ENCODE data around the gene PRDM2.

Gene PRDM2, protein sequence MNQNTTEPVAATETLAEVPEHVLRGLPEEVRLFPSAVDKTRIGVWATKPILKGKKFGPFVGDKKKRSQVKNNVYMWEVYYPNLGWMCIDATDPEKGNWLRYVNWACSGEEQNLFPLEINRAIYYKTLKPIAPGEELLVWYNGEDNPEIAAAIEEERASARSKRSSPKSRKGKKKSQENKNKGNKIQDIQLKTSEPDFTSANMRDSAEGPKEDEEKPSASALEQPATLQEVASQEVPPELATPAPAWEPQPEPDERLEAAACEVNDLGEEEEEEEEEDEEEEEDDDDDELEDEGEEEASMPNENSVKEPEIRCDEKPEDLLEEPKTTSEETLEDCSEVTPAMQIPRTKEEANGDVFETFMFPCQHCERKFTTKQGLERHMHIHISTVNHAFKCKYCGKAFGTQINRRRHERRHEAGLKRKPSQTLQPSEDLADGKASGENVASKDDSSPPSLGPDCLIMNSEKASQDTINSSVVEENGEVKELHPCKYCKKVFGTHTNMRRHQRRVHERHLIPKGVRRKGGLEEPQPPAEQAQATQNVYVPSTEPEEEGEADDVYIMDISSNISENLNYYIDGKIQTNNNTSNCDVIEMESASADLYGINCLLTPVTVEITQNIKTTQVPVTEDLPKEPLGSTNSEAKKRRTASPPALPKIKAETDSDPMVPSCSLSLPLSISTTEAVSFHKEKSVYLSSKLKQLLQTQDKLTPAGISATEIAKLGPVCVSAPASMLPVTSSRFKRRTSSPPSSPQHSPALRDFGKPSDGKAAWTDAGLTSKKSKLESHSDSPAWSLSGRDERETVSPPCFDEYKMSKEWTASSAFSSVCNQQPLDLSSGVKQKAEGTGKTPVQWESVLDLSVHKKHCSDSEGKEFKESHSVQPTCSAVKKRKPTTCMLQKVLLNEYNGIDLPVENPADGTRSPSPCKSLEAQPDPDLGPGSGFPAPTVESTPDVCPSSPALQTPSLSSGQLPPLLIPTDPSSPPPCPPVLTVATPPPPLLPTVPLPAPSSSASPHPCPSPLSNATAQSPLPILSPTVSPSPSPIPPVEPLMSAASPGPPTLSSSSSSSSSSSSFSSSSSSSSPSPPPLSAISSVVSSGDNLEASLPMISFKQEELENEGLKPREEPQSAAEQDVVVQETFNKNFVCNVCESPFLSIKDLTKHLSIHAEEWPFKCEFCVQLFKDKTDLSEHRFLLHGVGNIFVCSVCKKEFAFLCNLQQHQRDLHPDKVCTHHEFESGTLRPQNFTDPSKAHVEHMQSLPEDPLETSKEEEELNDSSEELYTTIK (N-terminal part only)

DNA sequence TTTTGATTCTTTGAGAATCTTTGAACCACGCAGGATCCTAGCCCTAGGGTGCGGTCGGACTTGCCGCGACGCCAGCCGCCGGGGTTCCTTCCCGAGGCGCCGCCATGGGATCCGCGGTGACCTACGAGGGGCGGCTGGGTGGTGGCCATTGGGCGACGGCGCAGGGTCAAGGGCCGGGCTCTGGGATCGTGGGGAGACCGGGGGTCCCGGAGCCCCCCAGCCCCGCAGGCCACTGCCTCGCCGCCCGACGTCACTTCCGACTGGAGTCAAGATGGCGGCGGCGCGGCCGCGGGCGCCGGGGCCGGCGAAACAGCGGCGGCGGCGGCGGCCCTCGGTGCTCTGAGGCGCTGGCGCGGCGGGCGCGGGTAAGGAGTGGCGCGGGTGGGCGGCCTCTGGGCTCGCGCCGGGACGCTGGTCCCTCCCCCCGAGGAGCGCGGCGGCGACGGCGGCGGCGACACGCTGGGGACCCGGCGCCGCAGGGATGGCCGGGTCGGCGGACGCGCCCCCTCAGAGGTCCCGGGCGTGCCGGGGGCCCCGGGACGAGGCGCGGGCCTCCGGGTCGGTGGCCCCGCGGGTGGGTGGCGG lies at the start of gene PRDM2:
Gene PRDM2, plus strand, starts transcription at position 253 of the 585 bp plus-strand sequence. CDS start 15,418 bp downstream, outside the sequence.
- Histone ChIP-seq H4K20me1 (ENCODE audit: low read depth, low read length) (no peaks in the 10 kb centered on the region), H3K4me2 (ENCODE audit: low read depth, low read length, poor library complexity, severe bottlenecking) (peak within 1 kb of the TSS; percentile 72), H3K4me3 (ENCODE audit: insufficient read depth, low read length, poor library complexity, severe bottlenecking) (peak within 1 kb of the TSS; percentile 60), H3K9me2 (replicated peaks; ENCODE audit: insufficient read depth, low read length) (no peaks in the 10 kb centered on the region), H3K36me3 (ENCODE audit: low read length) (no peaks in the 10 kb centered on the region; the same call in 1 of the 2 replicates), H3K27me3 (ENCODE audit: low read length) (no peaks in the 10 kb centered on the region), H3K9me3 (ENCODE audit: insufficient read depth, low read length) (no peaks in the 10 kb centered on the region; the same call in 1 of the 2 replicates), H3K9ac (ENCODE audit: low read length) (peak within 1 kb of the TSS; percentile 73), H3K79me2 (ENCODE audit: insufficient read depth, low read length) (peaks cover 34% of the 10 kb centered on the region), H3F3A (ENCODE audit: insufficient read depth) (peaks cover 41% of the 10 kb centered on the region), H2AFZ (ENCODE audit: low read depth, low read length, severe bottlenecking) (peak within 1 kb of the TSS; percentile 65), H3K27ac (ENCODE audit: low read depth, low read length) (peak within 1 kb of the TSS; percentile 94)
- TF ChIP-seq, protein P1, sequence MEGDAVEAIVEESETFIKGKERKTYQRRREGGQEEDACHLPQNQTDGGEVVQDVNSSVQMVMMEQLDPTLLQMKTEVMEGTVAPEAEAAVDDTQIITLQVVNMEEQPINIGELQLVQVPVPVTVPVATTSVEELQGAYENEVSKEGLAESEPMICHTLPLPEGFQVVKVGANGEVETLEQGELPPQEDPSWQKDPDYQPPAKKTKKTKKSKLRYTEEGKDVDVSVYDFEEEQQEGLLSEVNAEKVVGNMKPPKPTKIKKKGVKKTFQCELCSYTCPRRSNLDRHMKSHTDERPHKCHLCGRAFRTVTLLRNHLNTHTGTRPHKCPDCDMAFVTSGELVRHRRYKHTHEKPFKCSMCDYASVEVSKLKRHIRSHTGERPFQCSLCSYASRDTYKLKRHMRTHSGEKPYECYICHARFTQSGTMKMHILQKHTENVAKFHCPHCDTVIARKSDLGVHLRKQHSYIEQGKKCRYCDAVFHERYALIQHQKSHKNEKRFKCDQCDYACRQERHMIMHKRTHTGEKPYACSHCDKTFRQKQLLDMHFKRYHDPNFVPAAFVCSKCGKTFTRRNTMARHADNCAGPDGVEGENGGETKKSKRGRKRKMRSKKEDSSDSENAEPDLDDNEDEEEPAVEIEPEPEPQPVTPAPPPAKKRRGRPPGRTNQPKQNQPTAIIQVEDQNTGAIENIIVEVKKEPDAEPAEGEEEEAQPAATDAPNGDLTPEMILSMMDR (IDR thresholded peaks at IDR 0.05; ENCODE audit: insufficient read depth, low read length, poor library complexity, severe bottlenecking): no peak
- no peak for TF ChIP-seq EZH2phosphoT487 (conservative IDR thresholded peaks at IDR 0.05; ENCODE audit: low read length)

DNA sequence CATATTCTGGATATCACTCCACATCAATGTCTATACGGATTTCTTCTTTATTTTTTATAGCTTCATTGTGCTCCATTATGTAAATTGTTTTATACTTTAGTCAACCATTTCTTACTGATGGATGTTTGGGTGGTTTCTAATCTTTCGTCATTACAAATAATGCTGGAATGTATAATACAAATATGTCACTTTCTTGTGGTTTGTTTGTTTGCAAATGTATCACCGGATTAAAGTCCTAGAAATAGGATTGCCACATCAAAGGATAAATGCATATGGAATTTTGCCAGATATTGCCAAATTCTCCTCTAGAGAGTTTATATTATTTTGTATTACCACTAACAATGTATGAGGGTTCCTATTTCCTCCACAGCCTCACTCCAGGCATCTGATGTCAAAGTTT lies 48.7 kb upstream of the PRDM2 start:
- no peak overlapping the region for H3K27ac ChIP-seq (ENCODE audit: low read depth, low read length)
- TF ChIP-seq, protein P1 (IDR thresholded peaks at IDR 0.05; ENCODE audit: insufficient read depth, low read length, poor library complexity, severe bottlenecking): no peak
- TF ChIP-seq EZH2phosphoT487 (conservative IDR thresholded peaks at IDR 0.05; ENCODE audit: low read length): no peak
- H3K9ac ChIP-seq (ENCODE audit: low read length): no peak overlapping the region
- no peaks in the 10 kb centered on the region for H3K27me3 ChIP-seq (ENCODE audit: low read length)
- H3K36me3 ChIP-seq (ENCODE audit: low read length): no peaks in the 10 kb centered on the region
- no peak overlapping the region for H2AFZ ChIP-seq (ENCODE audit: low read depth, low read length, severe bottlenecking)
- no peaks in the 10 kb centered on the region for H3K9me3 ChIP-seq (ENCODE audit: insufficient read depth, low read length)
- H3K4me3 ChIP-seq (ENCODE audit: insufficient read depth, low read length, poor library complexity, severe bottlenecking): no peak overlapping the region
- no peaks in the 10 kb centered on the region for H3F3A ChIP-seq (ENCODE audit: insufficient read depth)
- no peaks in the 10 kb centered on the region for H4K20me1 ChIP-seq (ENCODE audit: low read depth, low read length)
- H3K79me2 ChIP-seq (ENCODE audit: insufficient read depth, low read length): no peaks in the 10 kb centered on the region
- no peaks in the 10 kb centered on the region for H3K9me2 ChIP-seq (replicated peaks; ENCODE audit: insufficient read depth, low read length)
- no peak overlapping the region for H3K4me2 ChIP-seq (ENCODE audit: low read depth, low read length, poor library complexity, severe bottlenecking)

DNA sequence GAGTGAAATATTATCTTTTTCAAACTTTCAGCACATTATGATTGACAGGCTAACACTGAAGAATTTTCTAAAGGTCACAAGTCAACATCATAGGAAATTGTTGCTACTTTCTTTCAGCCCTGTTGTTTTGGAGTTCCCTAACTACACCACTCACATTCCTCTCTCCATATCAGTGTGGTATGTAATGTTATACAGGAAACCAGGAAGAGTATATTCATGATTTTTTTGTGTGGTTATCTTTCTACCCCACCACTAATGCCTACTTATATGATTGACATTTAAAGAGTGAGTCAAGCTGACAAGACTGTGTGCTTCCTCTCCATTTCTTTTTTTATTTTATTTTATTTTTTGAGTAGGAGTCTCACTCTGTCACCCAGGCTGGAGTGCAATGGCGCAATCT lies 47.8 kb upstream of the PRDM2 start:
- H3F3A ChIP-seq (ENCODE audit: insufficient read depth): no peaks in the 10 kb centered on the region
- H3K79me2 ChIP-seq (ENCODE audit: insufficient read depth, low read length): no peaks in the 10 kb centered on the region
- H3K9ac ChIP-seq (ENCODE audit: low read length): no peak overlapping the region
- no peak overlapping the region for H3K4me2 ChIP-seq (ENCODE audit: low read depth, low read length, poor library complexity, severe bottlenecking)
- no peaks in the 10 kb centered on the region for H3K9me2 ChIP-seq (replicated peaks; ENCODE audit: insufficient read depth, low read length)
- TF ChIP-seq EZH2phosphoT487 (conservative IDR thresholded peaks at IDR 0.05; ENCODE audit: low read length): no peak
- TF ChIP-seq, protein P1 (IDR thresholded peaks at IDR 0.05; ENCODE audit: insufficient read depth, low read length, poor library complexity, severe bottlenecking): no peak
- no peaks in the 10 kb centered on the region for H4K20me1 ChIP-seq (ENCODE audit: low read depth, low read length)
- no peak overlapping the region for H3K4me3 ChIP-seq (ENCODE audit: insufficient read depth, low read length, poor library complexity, severe bottlenecking)
- H3K9me3 ChIP-seq (ENCODE audit: insufficient read depth, low read length): no peaks in the 10 kb centered on the region
- no peak overlapping the region for H3K27ac ChIP-seq (ENCODE audit: low read depth, low read length)
- no peaks in the 10 kb centered on the region for H3K27me3 ChIP-seq (ENCODE audit: low read length)
- no peak overlapping the region for H2AFZ ChIP-seq (ENCODE audit: low read depth, low read length, severe bottlenecking)
- H3K36me3 ChIP-seq (ENCODE audit: low read length): no peaks in the 10 kb centered on the region

Data from SU-DHL-6 (cell line).